ENCODE measurements around the gene ANKRD61. TPM values are rescaled to one million over a fixed set of nuclear protein-coding genes. Genes with fewer than 3 reads are reported as not detected.
"Not testable (repeated sequence)": the region's sequence is repeated elsewhere in the genome, so short reads cannot be mapped to it uniquely, and the experiment has no call there.

The ANKRD61 gene
- total RNA-seq: under 1 TPM in 1 of 4 donors, not detected in 3; 0.26 TPM

GRCh38 chr7:6030988-6031387 is at the start of gene ANKRD61:
TSS of gene ANKRD61 (plus strand) at chr7:6031376. CDS start at chr7:6031376, 0 bp downstream.
- Histone ChIP-seq H3K27ac (no peak within 1 kb of the TSS), H3K36me3 (peaks cover 10 to 100% (median 30%) of the 10 kb centered on the region in 3 donors), H3K4me1 (peaks cover 4 to 15% (median 8%) of the 10 kb centered on the region in 3 donors), H3K27me3 (no peaks in the 10 kb centered on the region), H3K4me3 (no peak within 1 kb of the TSS), H3K9me3 (no peaks in the 10 kb centered on the region)
- 83 to 84% methylated on average over 2 of the region's 2 CpGs for WGBS, 2 donors
- intact Hi-C loops (cut with DNase I): no loop called here
- DNase-seq: no peak
- no peak for TF ChIP-seq CTCF (IDR thresholded peaks at IDR 0.05)
- no peak for TF ChIP-seq POLR2A (IDR thresholded peaks at IDR 0.05)

GRCh38 chr7:5987061-5987460 is 44.1 kb upstream of the ANKRD61 start:
- DNase-seq; intact Hi-C loops (cut with DNase I): not testable (repeated sequence)
- peaks cover 4 to 67% (median 6%) of the 10 kb centered on the region in 3 donors for H3K36me3 ChIP-seq

GRCh38 chr7:5997210-5997808 is 33.9 kb upstream of the ANKRD61 start:
- intact Hi-C loops (cut with DNase I): no loop called here
- Histone ChIP-seq H3K9me3 (no peaks in the 10 kb centered on the region), H3K27me3 (no peaks in the 10 kb centered on the region), H3K36me3 (peaks cover 0 to 98% (median 31%) of the 10 kb centered on the region in 3 donors), H3K4me1 (peaks cover 0 to 16% (median 0%) of the 10 kb centered on the region in 3 donors), H3K27ac (peak overlapping the region in 1 of 4 donors; percentile 33), H3K4me3 (no peak overlapping the region)
- TF ChIP-seq CTCF (IDR thresholded peaks at IDR 0.05) (peak; percentile 39 to 64 (median 53)), POLR2A (IDR thresholded peaks at IDR 0.05) (no peak)
- WGBS, 2 donors: 44 to 52% methylated on average over 10 of the region's 10 CpGs
- no peak for DNase-seq

More at GRCh38 chr7:5987061-5987460, 44.1 kb upstream of the ANKRD61 start:
- not testable (repeated sequence) for H3K27me3 ChIP-seq, H3K4me3 ChIP-seq, H3K9me3 ChIP-seq, H3K4me1 ChIP-seq, H3K27ac ChIP-seq
- 88% methylated on average over 9 to 15 of the region's 15 CpGs for WGBS, 2 donors

- H3K9me3 ChIP-seq: no peaks in the 10 kb centered on the region
- TF ChIP-seq CTCF (IDR thresholded peaks at IDR 0.05): no peak
- TF ChIP-seq POLR2A (IDR thresholded peaks at IDR 0.05): no peak
- H3K4me1 ChIP-seq: peaks cover 6 to 54% (median 13%) of the 10 kb centered on the region in 3 donors
- no peaks in the 10 kb centered on the region for H3K27me3 ChIP-seq
- no peak for DNase-seq
- H3K27ac ChIP-seq: peak overlapping the region in 1 of 4 donors; percentile 91
- 76 to 81% methylated on average over 4 of the region's 4 CpGs for WGBS, 2 donors
- intact Hi-C loops (cut with DNase I): no loop called here
- H3K4me3 ChIP-seq: no peak overlapping the region
- peaks cover 0 to 37% (median 0%) of the 10 kb centered on the region in 3 donors for H3K36me3 ChIP-seq
These were observed 23.8 kb upstream of the ANKRD61 start for GRCh38 chr7:6007386-6007785.

- 25 to 35% methylated on average over 27 of the region's 27 CpGs for WGBS, 2 donors
- H3K27me3 ChIP-seq: not testable (repeated sequence)
These were observed 23.2 kb upstream of the ANKRD61 start for GRCh38 chr7:6007835-6008590.

More at GRCh38 chr7:6007835-6008590, 23.2 kb upstream of the ANKRD61 start:
- H3K9me3 ChIP-seq; DNase-seq; intact Hi-C loops (cut with DNase I): not testable (repeated sequence)
- peaks cover 6 to 60% (median 13%) of the 10 kb centered on the region in 3 donors for H3K4me1 ChIP-seq
- peak overlapping the region; percentile 57 to 92 (median 82) for H3K4me3 ChIP-seq
- H3K27ac ChIP-seq: peak overlapping the region in 3 of 4 donors; percentile 89 to 95 (median 91)
- peaks cover 0 to 31% (median 0%) of the 10 kb centered on the region in 3 donors for H3K36me3 ChIP-seq
